Spleen (tissue), 13 donors: ENCODE results near the gene KRT38. TPM values are rescaled to one million over a fixed set of nuclear protein-coding genes. Genes with fewer than 3 reads are reported as not detected.

Experiments used
- DNase-seq: peaks from one replicate; pipeline ENCODE4 v3.0.0-alpha.2; 2020
- H3K27ac ChIP-seq, 8 donors: fragments of 200-600 bp; sonication (generic) in 7 of 8; 1 replicate in 4 of 8; 2 replicates in 4 of 8; pipeline versions ENCODE4 v1.5.0 to v1.8.0; 2016 to 2021; ENCODE audit warnings: inconsistent platforms in 4 of 8, mild to moderate bottlenecking in 4 of 8, moderate library complexity in 1 of 8
- H3K27me3 ChIP-seq, 7 donors: fragments of 200-600 bp; sonication (generic) in 6 of 7; replicated peaks in 1 of 7; 1 replicate in 4 of 7; 2 replicates in 3 of 7; pipeline versions ENCODE4 v1.5.0 to v1.8.0; 2016 to 2021; ENCODE audit warnings: inconsistent platforms in 3 of 7, mild to moderate bottlenecking in 1 of 7
- H3K36me3 ChIP-seq, 6 donors: fragments of 200-600 bp; sonication (generic) in 5 of 6; 1 replicate in 4 of 6; 2 replicates in 2 of 6; pipeline versions ENCODE4 v1.5.0 to v1.8.0; 2016 to 2021; ENCODE audit warnings: inconsistent platforms in 2 of 6
- H3K4me1 ChIP-seq, 6 donors: fragments of 200-600 bp; sonication (generic) in 5 of 6; 1 replicate in 3 of 6; 2 replicates in 3 of 6; pipeline versions ENCODE4 v1.5.0 to v1.8.0; 2016 to 2021; ENCODE audit warnings: inconsistent platforms in 3 of 6
- H3K4me3 ChIP-seq, 8 donors: fragments of 200-600 bp; sonication (generic) in 7 of 8; 1 replicate in 4 of 8; 2 replicates in 4 of 8; pipeline versions ENCODE4 v1.5.0 to v1.8.0; 2016 to 2021; ENCODE audit warnings: inconsistent platforms in 4 of 8, mild to moderate bottlenecking in 4 of 8, moderate library complexity in 2 of 8
- H3K9me3 ChIP-seq, 8 donors: fragments of 200-600 bp; sonication (generic) in 7 of 8; 1 replicate in 4 of 8; 2 replicates in 4 of 8; pipeline versions ENCODE4 v1.5.0 to v1.8.0; 2016 to 2021; ENCODE audit warnings: inconsistent platforms in 4 of 8
- CTCF ChIP-seq, 11 experiments: fragments of 200-600 bp in 7 of 11; fragments of 450-650 bp in 4 of 11; sonication (generic) in 4 of 11; IDR thresholded peaks in 8 of 11; conservative IDR thresholded peaks in 3 of 11; 1 replicate in 7 of 11; 2 replicates in 4 of 11; pipeline versions ENCODE4 v1.4.0 to v1.8.0; 2016 to 2021; ENCODE audit warnings: antibody characterized with exemption in 11 of 11, inconsistent platforms in 4 of 11, mild to moderate bottlenecking in 1 of 11
- POLR2A ChIP-seq, 3 donors: fragments of 450-650 bp; IDR thresholded peaks; one replicate each; pipeline ENCODE4 v1.5.1; 2017; ENCODE audit warnings: antibody characterized with exemption in 3 of 3, mild to moderate bottlenecking in 1 of 3
- POLR2AphosphoS5 ChIP-seq, 3 donors: sonication (generic); formaldehyde crosslinking; IDR thresholded peaks; one replicate each; pipeline ENCODE4 v1.5.1; 2017; ENCODE audit warnings: antibody characterized with exemption in 3 of 3
- WGBS, 5 donors: extraction: QIAGEN DNeasy Blood & Tissue Kit in 3 of 5; methylation state at CpG; one replicate each; pipeline versions ENCODE4 v1.1.5 to v1.1.7; 2013 to 2018; 5-methylcytosine and 5-hydroxymethylcytosine counted together
- intact Hi-C: fragments of 100-400 bp; cut with DNase I; formaldehyde crosslinking; loops from one replicate; pipeline ENCODE4 v1.15.0; 2023; ENCODE audit warnings: low total_unique reads
- long read RNA-seq, 2 donors: transcript quantifications; one replicate each; lab custom pipeline, GENCODE V29; 2026
- polyA plus RNA-seq, 3 donors: library from polyadenylated mRNA; stranded (reverse); fragments of 200-250 nt; gene quantifications; one replicate each; pipeline ENCODE4 v1.2.1, GENCODE V29; 2013
- total RNA-seq, 7 donors: library from RNA; depleted of rRNA in 3 of 7; stranded (reverse); fragments of >200 nt in 3 of 7; fragmentation: NEBNext Ultra II Directional in 4 of 7; extraction: Animal tissue kit (Norgen Biotek cat#: 25700) in 4 of 7; gene quantifications; one replicate each; pipeline versions ENCODE4 v1.1.0 to v1.2.1, GENCODE V29; 2016 to 2021
- donor health status: healthy with polysubstance abuse.
- donor health status: DM: no; HTN: no; CAD: no; lungs with moderate emphysema.
- donor health status: DM: no; HTN: no; CAD: no.
- donor health status: Bipolar disorder and iron deficiency.
- donor health status: healthy.
- donor health status: DM: no; HTN: no; CAD: no.
- donor health status: DM: yes; HTN: yes; CAD: no.

The KRT38 gene
- total RNA-seq (under 1 TPM in 2 of 7 donors, not detected in 5; 0.26 to 0.39 TPM), polyA plus RNA-seq (not detected)
- long read RNA-seq, donor 1: 0 reads
- long read RNA-seq, donor 2: 0 reads

GRCh38 chr17:41440531-41441033, at the start of gene KRT38:
Gene KRT38 (minus strand): TSS chr17:41440983. CDS start chr17:41440921, 62 bp downstream.
- DNase-seq: no peak
- Histone ChIP-seq H3K27me3 (peaks cover 0 to 29% (median 0%) of the 10 kb centered on the region in 7 donors), H3K4me3 (no peak within 1 kb of the TSS), H3K4me1 (no peaks in the 10 kb centered on the region), H3K36me3 (no peaks in the 10 kb centered on the region), H3K27ac (no peak within 1 kb of the TSS), H3K9me3 (no peaks in the 10 kb centered on the region)
- WGBS, 5 donors: 89 to 96% (median 91%) methylated on average over 8 to 10 of the region's 10 CpGs
- no peak for TF ChIP-seq POLR2AphosphoS5 (IDR thresholded peaks at IDR 0.05)
- TF ChIP-seq CTCF (IDR thresholded peaks at IDR 0.05 in 8 of 11, conservative IDR thresholded peaks at IDR 0.05 in 3 of 11): no peak
- intact Hi-C loops: no loop called here

DNA sequence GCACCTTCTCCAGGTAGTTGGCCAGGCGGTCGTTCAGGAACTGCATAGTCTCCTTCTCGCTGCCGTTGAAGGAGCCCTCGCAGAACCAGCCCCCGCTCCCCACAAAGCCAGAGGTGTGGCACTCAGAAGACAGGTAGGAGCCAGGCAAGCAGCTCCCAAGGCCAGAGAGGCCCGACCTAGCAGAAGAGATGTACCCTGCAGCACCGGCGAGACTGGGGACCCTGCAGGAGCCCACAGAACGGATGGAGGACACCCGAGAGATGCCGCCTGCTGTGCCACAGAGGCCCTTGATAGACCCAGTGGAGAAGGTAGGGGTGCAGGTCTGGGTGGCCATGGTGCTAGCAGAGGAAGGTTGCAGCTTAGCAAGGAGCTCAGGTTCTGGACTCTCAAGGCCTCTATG, 48.7 kb upstream of the KRT38 start, which contains the start of gene KRT36:
TSS of gene KRT36 (minus strand) at position 380 of the 400 bp plus-strand sequence. CDS start at position 334, 46 bp downstream.
- no peak within 1 kb of the TSS for H3K4me3 ChIP-seq

DNA sequence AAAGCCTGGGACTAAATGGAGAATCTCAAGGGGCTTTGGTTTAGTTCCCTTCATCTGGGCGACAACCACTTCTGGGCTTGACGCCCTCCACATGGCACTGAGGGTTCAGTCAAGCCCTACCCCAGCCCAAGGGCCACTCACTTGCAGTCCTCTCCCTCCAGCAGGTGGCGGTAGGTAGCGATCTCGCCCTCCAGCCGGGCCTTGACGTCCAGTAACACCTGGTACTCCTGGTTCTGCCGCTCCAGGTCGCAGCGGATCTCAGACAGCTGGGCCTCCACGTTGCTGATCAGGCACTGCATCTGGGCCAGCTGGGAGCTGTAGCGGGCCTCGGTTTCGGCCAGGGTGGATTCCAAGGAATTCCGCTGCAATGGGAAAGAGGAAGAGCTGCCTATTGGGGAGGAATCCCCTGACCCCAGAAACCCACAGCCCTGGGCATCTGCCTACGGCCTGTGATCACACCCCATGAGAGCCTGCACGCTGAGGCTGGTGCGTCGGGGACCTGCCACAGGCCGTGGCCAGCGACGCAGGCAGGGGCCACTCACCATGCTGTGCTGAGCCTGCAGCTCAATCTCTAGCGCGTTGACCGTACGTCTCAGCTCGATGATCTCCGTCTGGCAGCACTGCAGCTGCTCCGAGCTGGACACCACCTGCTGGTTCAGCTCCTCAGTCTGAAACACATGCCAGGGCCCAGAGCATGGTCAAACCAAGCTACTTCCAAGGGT, 46.2 kb upstream of the KRT38 start:
- H3K9me3 ChIP-seq: no peaks in the 10 kb centered on the region
- no peak for TF ChIP-seq POLR2AphosphoS5 (IDR thresholded peaks at IDR 0.05)
- peak in 9 of 11 experiments; percentile 17 to 70 (median 46) for TF ChIP-seq CTCF (IDR thresholded peaks at IDR 0.05 in 8 of 11, conservative IDR thresholded peaks at IDR 0.05 in 3 of 11)
- peak; percentile 89 for DNase-seq
- intact Hi-C loops: no loop called here
- peaks cover 0 to 19% (median 0%) of the 10 kb centered on the region in 7 donors for H3K27me3 ChIP-seq
- no peaks in the 10 kb centered on the region for H3K36me3 ChIP-seq
- H3K4me1 ChIP-seq: peaks cover 0 to 29% (median 4%) of the 10 kb centered on the region in 6 donors
- no peak overlapping the region for H3K4me3 ChIP-seq
- no peak overlapping the region for H3K27ac ChIP-seq
- WGBS, 5 donors: 63 to 81% (median 67%) methylated on average over 11 to 29 of the region's 29 CpGs

More for the DNA sequence above, 48.7 kb upstream of the KRT38 start, which contains the start of gene KRT36:
- Histone ChIP-seq H3K9me3 (no peaks in the 10 kb centered on the region), H3K27ac (peak within 1 kb of the TSS in 3 of 8 donors; percentile 4 to 54 (median 48)), H3K36me3 (no peaks in the 10 kb centered on the region), H3K27me3 (peaks cover 0 to 19% (median 0%) of the 10 kb centered on the region in 7 donors), H3K4me1 (peaks cover 0 to 33% (median 12%) of the 10 kb centered on the region in 6 donors)
- TF ChIP-seq POLR2A (IDR thresholded peaks at IDR 0.05): no peak
- TF ChIP-seq CTCF (IDR thresholded peaks at IDR 0.05 in 8 of 11, conservative IDR thresholded peaks at IDR 0.05 in 3 of 11): no peak
- TF ChIP-seq POLR2AphosphoS5 (IDR thresholded peaks at IDR 0.05): no peak
- DNase-seq: no peak
- WGBS, 5 donors: 92 to 98% (median 95%) methylated on average over 12 of the region's 12 CpGs
- intact Hi-C loops: no loop called here

GRCh38 chr17:41486316-41486715, 45.5 kb upstream of the KRT38 start:
- no peak overlapping the region for H3K4me3 ChIP-seq
- peaks cover 0 to 19% (median 0%) of the 10 kb centered on the region in 7 donors for H3K27me3 ChIP-seq
- no peaks in the 10 kb centered on the region for H3K36me3 ChIP-seq
- H3K27ac ChIP-seq: no peak overlapping the region
- intact Hi-C loops: no loop called here
- DNase-seq: no peak
- TF ChIP-seq CTCF (IDR thresholded peaks at IDR 0.05 in 8 of 11, conservative IDR thresholded peaks at IDR 0.05 in 3 of 11): no peak
- no peak for TF ChIP-seq POLR2AphosphoS5 (IDR thresholded peaks at IDR 0.05)
- TF ChIP-seq POLR2A (IDR thresholded peaks at IDR 0.05): no peak
- 88 to 96% (median 90%) methylated on average over 10 to 13 of the region's 13 CpGs for WGBS, 5 donors
- peaks cover 0 to 26% (median 4%) of the 10 kb centered on the region in 6 donors for H3K4me1 ChIP-seq
- no peaks in the 10 kb centered on the region for H3K9me3 ChIP-seq
